ENCODE results near the gene RNU7-1. TPM values are rescaled to one million over a fixed set of nuclear protein-coding genes. Genes with fewer than 3 reads are reported as not detected.

The RNU7-1 gene
- total and polyA plus RNA-seq, 10 of the 15 experiments (the other 5 are each of a cell fraction or from before 2014, with no cell fraction given) = not detected

GRCh38 chr12:6899427-6899826, 44.2 kb upstream of the RNU7-1 start:
- Histone ChIP-seq H3K9me3 (replicated peaks; ENCODE audit: control insufficient read depth, insufficient read depth, low read length) (no peaks in the 10 kb centered on the region), H3K27me3 (replicated peaks in 1 of 2; ENCODE audit: control insufficient read depth in 2 of 2, insufficient read depth in 2 of 2, low read length in 1 of 2) (no peaks in the 10 kb centered on the region), H3K4me3 (no peak overlapping the region), H4K20me1 (ENCODE audit: control insufficient read depth, insufficient read depth) (no peaks in the 10 kb centered on the region), H3K36me3 (ENCODE audit: control insufficient read depth in 2 of 2, insufficient read depth in 2 of 2, low read length in 1 of 2) (no peaks in the 10 kb centered on the region), H3K27ac (ENCODE audit: control insufficient read depth, insufficient read depth) (no peak overlapping the region), H3K79me2 (ENCODE audit: control insufficient read depth, insufficient read depth, low read length) (no peaks in the 10 kb centered on the region), H2AFZ (ENCODE audit: control insufficient read depth, low read depth, low read length) (no peak overlapping the region), H3K4me1 (ENCODE audit: control insufficient read depth, insufficient read depth, low read length) (peaks cover 4% of the 10 kb centered on the region; the same call in 1 of the 2 replicates), H3K9ac (ENCODE audit: control insufficient read depth, insufficient read depth, low read length) (no peak overlapping the region), H3K4me2 (ENCODE audit: control insufficient read depth, insufficient read depth) (no peak overlapping the region)
- CTCF ChIA-PET = interaction anchor here (1.1 to 1.4 kb wide), 2 partner anchors 27 to 30 kb away, joined by 4 read pairs; partner anchors contain the start of gene SPSB2
- in situ Hi-C loops (cut with MboI) (no loop called here), intact Hi-C loops (cut with micrococcal nuclease; ENCODE audit: unreplicated experiment) (no loop called here)
- FAIRE-seq (no peak), DNase-seq (ENCODE audit: low read depth, low spot score) (no peak), ATAC-seq (no peak)
- SMC1A ChIA-PET (ENCODE audit: uncharacterized antibody, unreplicated experiment) = no interaction called here
- 59% methylated on average over 5 of the region's 5 CpGs for WGBS (ENCODE audit: insufficient coverage, insufficient replicate concordance, low lambda C conversion rate, missing lambda C conversion rate)
- BruUV-seq (replicated peaks) = no TSS peak
- TF ChIP-seq TCF12 (IDR thresholded peaks at IDR 0.05; ENCODE audit: low read depth, low read length) (no peak), KAT2A (conservative IDR thresholded peaks at IDR 0.05; ENCODE audit: control insufficient read depth, low read depth, low read length) (no peak), NR2C2 (IDR thresholded peaks at IDR 0.05; ENCODE audit: borderline replicate concordance, control insufficient read depth, insufficient read length, low read depth) (no peak), CREM (IDR thresholded peaks at IDR 0.05; ENCODE audit: low read depth) (no peak), LARP7 (IDR thresholded peaks at IDR 0.05) (no peak), RELA (IDR thresholded peaks at IDR 0.05; ENCODE audit: borderline replicate concordance, partially characterized antibody) (no peak), ATF3 (IDR thresholded peaks at IDR 0.05; ENCODE audit: borderline replicate concordance, extremely low read depth, low read depth, low read length) (no peak), NBN (IDR thresholded peaks at IDR 0.05) (no peak), USF1 (IDR thresholded peaks at IDR 0.05; ENCODE audit: borderline replicate concordance, extremely low read length, insufficient read depth, low read depth, low read length) (no peak), RUNX3 (IDR thresholded peaks at IDR 0.05; ENCODE audit: low read length) (no peak), ELK1 (IDR thresholded peaks at IDR 0.05; ENCODE audit: low read depth, low read length) (no peak)
- TF ChIP-seq, protein P1, sequence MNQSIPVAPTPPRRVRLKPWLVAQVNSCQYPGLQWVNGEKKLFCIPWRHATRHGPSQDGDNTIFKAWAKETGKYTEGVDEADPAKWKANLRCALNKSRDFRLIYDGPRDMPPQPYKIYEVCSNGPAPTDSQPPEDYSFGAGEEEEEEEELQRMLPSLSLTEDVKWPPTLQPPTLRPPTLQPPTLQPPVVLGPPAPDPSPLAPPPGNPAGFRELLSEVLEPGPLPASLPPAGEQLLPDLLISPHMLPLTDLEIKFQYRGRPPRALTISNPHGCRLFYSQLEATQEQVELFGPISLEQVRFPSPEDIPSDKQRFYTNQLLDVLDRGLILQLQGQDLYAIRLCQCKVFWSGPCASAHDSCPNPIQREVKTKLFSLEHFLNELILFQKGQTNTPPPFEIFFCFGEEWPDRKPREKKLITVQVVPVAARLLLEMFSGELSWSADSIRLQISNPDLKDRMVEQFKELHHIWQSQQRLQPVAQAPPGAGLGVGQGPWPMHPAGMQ (IDR thresholded peaks at IDR 0.05; ENCODE audit: borderline replicate concordance) = no peak
- TF ChIP-seq, protein P2, sequence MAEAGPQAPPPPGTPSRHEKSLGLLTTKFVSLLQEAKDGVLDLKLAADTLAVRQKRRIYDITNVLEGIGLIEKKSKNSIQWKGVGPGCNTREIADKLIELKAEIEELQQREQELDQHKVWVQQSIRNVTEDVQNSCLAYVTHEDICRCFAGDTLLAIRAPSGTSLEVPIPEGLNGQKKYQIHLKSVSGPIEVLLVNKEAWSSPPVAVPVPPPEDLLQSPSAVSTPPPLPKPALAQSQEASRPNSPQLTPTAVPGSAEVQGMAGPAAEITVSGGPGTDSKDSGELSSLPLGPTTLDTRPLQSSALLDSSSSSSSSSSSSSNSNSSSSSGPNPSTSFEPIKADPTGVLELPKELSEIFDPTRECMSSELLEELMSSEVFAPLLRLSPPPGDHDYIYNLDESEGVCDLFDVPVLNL (IDR thresholded peaks at IDR 0.05; ENCODE audit: low read depth, low read length) = no peak
- RAD21 ChIA-PET (ENCODE audit: unreplicated experiment) = no interaction called here
- POLR2A ChIA-PET = interaction anchor here (1.0 to 1.7 kb wide), 2 partner anchors 8 to 16 kb away, joined by 3 to 5 read pairs; no protein-coding TSS in a partner anchor

Measured in GM12878 (cell line).